ENCODE measurements around the gene AZI2. TPM values are rescaled to one million over a fixed set of nuclear protein-coding genes. Genes with fewer than 3 reads are reported as not detected.

Gene AZI2
- total RNA-seq, 4 donors from 2014 or later: 44.0 to 51.1 (median 46.6) TPM

- WGBS, 2 donors: 86 to 94% methylated on average over 2 of the region's 2 CpGs
- DNase-seq (ENCODE audit: low spot score in 2 of 2): no peak
- intact Hi-C loops (cut with DNase I; ENCODE audit: low total_unique reads): no loop called here
- H3K4me3 ChIP-seq (ENCODE audit: low read depth, poor library complexity, severe bottlenecking): no peak overlapping the region
- TF ChIP-seq CTCF (IDR thresholded peaks at IDR 0.05): no peak
- TF ChIP-seq POLR2A (IDR thresholded peaks at IDR 0.05): no peak
Measured at GRCh38 chr3:28278918-28279317, 69.7 kb downstream of the AZI2 start.

- H3K4me3 ChIP-seq (ENCODE audit: low read depth, poor library complexity, severe bottlenecking): no peak overlapping the region
- DNase-seq (ENCODE audit: low spot score in 2 of 2): no peak
- intact Hi-C loops (cut with DNase I; ENCODE audit: low total_unique reads): no loop called here
- TF ChIP-seq CTCF (IDR thresholded peaks at IDR 0.05): no peak
- TF ChIP-seq POLR2A (IDR thresholded peaks at IDR 0.05): no peak
Measured at GRCh38 chr3:28273837-28274236, 74.8 kb downstream of the AZI2 start.

Other genes starting within 250 kb of the AZI2 start
- gene CMC1, start 107.2 kb downstream of the AZI2 start, total RNA-seq: 1 to 10 TPM; 2.4 to 8.4 (median 5.9) TPM
- 1 to 10 TPM in 2 of 4 donors, under 1 TPM in 1, not detected in 1; 0.29 to 2.9 (median 1.3) TPM for gene ZCWPW2, start 103 bp downstream of the AZI2 start, total RNA-seq